ENCODE data around the gene KRT6C. TPM values are rescaled to one million over a fixed set of nuclear protein-coding genes. Genes with fewer than 3 reads are reported as not detected.
"Not testable (repeated sequence)": the region's sequence is repeated elsewhere in the genome, so short reads cannot be mapped to it uniquely, and the experiment has no call there.

Gene KRT6C
- total RNA-seq, 1 experiment from 2014 or later: not detected

- no peak for DNase-seq (ENCODE audit: low read depth)
- in situ Hi-C loops (cut with HindIII; ENCODE audit: low pct_unique_long_range_greater_than_20kb, low sequenced_read_pairs): no loop called here
Measured at GRCh38 chr12:52502877-52503276, 29.3 kb upstream of the KRT6C start.

DNA sequence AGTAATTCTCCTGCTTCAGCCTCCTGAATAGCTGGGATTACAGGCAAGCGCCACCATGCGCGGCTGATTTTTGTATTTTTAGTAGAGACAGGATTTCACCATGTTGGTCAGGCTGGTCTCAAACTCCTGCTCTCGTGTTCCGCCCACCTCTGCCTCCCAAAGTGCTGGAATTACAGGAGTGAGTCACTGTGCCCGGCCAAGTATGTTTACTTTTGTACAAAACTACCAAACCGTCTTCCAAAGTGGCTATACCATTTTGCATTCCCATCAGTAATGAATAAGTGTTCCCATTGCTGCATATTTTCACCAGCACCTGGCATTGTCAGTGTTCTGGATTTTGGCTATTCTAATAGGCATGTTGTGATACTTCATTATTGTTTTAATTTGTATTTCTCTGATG is 27.9 kb upstream of the KRT6C start:
- DNase-seq (ENCODE audit: low read depth): no peak
- in situ Hi-C loops (cut with HindIII; ENCODE audit: low pct_unique_long_range_greater_than_20kb, low sequenced_read_pairs): no loop called here

GRCh38 chr12:52500574-52500973 is 27.0 kb upstream of the KRT6C start:
- in situ Hi-C loops (cut with HindIII; ENCODE audit: low pct_unique_long_range_greater_than_20kb, low sequenced_read_pairs); DNase-seq (ENCODE audit: low read depth): not testable (repeated sequence)

GRCh38 chr12:52499806-52500560 is 26.4 kb upstream of the KRT6C start:
- DNase-seq (ENCODE audit: low read depth): no peak
- in situ Hi-C loops (cut with HindIII; ENCODE audit: low pct_unique_long_range_greater_than_20kb, low sequenced_read_pairs): no loop called here

DNA sequence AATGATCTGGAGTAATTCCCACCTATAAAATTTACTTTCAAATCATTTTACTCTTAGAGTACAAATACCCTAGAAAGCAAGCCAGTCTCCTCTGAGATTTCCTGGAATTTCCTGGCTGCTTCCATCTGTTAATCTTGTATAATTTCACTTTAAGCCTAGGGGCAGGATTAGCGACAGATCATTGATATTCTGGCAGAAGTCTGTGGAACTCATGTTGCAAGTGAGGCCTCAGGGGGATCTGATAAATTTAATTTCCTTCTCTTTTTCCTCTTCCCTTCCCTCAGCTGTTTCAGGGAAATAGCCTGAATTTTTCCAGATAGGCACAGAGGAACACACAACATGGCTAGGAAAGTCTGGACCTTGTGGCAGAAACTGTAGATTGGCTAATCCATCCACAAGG is 25.3 kb upstream of the KRT6C start:
- in situ Hi-C loops (cut with HindIII; ENCODE audit: low pct_unique_long_range_greater_than_20kb, low sequenced_read_pairs): no loop called here

DNA sequence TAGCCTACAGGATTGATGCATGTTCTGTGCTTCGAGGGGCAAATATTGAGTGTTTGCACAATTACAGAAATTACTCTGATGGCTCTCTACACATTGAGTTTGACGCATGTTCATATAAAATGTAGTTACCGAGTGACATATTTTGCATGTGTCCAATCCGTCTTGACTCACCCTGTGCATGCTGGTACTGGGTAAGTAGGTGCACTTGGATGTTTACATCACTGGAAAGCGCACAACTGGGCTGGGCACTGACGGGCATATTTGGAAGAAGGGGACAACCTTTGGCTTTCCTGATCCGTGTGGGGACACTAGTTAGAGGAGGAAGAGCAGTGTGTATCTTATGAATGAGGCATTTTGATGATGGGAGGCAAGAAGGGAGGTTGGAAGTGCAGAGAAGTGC is 24.4 kb upstream of the KRT6C start:
- in situ Hi-C loops (cut with HindIII; ENCODE audit: low pct_unique_long_range_greater_than_20kb, low sequenced_read_pairs): no loop called here
- DNase-seq (ENCODE audit: low read depth): no peak

More for the DNA sequence above, 25.3 kb upstream of the KRT6C start:
- DNase-seq (ENCODE audit: low read depth): no peak

GRCh38 chr12:52496590-52497071 is 23.0 kb upstream of the KRT6C start:
- in situ Hi-C loops (cut with HindIII; ENCODE audit: low pct_unique_long_range_greater_than_20kb, low sequenced_read_pairs): no loop called here
- no peak for DNase-seq (ENCODE audit: low read depth)

DNA sequence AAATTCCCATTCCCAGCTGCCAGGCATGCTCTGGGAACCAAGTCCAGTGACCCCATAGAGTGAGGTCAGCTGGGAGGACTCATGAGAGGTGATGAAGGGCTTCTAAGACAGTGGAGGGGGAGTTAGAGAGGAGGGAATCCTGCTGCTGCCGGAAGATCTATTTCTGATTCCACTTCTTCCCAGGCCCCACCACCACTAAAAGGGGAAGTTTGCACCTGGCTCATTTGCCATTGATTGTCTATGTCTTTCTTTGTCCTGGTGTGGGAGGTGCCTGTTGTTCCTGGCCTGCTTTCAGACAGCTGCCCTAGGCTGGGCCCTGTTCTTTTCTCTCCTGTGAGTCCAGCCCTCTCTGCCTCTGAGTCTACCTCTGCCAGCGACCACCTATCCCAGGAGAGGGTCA is 22.4 kb upstream of the KRT6C start:
- DNase-seq (ENCODE audit: low read depth): no peak
- in situ Hi-C loops (cut with HindIII; ENCODE audit: low pct_unique_long_range_greater_than_20kb, low sequenced_read_pairs): no loop called here

- in situ Hi-C loops (cut with HindIII; ENCODE audit: low pct_unique_long_range_greater_than_20kb, low sequenced_read_pairs): no loop called here
- peak; percentile 6 for DNase-seq (ENCODE audit: low read depth)
Measured at GRCh38 chr12:52495389-52495788, 21.8 kb upstream of the KRT6C start.

- DNase-seq (ENCODE audit: low read depth): no peak
- in situ Hi-C loops (cut with HindIII; ENCODE audit: low pct_unique_long_range_greater_than_20kb, low sequenced_read_pairs): no loop called here
Measured at GRCh38 chr12:52494518-52494917, 20.9 kb upstream of the KRT6C start.

DNA sequence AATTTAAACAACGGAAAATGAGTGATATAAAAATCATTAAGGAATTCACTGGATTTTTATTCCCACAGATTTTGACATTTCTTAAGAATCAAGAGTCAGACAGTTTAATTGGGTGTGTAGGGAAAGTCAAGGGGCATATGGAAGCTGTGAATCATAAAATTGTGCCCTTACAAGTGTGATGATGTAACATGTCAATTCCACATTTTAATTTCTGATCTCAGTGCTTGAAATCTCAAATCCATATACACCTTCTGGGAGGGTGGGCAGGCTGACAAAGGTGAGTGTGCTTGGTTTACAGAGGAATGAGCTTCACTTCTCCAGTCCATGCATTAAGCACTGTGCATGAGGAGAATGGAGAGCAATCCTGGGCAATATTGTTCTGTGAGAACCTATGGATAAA is 20.5 kb upstream of the KRT6C start:
- in situ Hi-C loops (cut with HindIII; ENCODE audit: low pct_unique_long_range_greater_than_20kb, low sequenced_read_pairs): no loop called here
- no peak for DNase-seq (ENCODE audit: low read depth)

DNA sequence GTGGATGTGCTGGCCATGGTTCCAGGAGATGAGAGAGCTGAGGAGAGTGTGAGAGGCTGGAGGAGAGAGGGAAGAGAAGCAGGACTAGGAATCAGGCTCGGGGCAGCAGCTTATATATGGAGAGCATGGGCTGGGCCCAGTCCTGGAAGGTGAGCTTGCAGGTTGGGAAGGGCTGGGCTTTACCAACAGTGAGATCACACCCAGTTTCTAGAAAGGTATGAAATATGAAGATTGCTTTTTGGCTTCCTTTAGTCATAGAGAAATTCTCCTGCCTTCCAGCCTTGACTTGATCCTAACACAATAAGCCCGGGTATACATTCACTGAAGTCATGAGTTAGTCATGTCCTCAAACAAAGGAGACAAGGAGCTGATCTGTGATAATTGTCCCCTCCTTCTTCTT is 19.6 kb upstream of the KRT6C start, which contains the start of gene KRT6A:
Gene KRT6A (minus strand): TSS at position 86 of the 400 bp plus-strand sequence. CDS start 69 bp downstream, at position 17.
- no peak for DNase-seq (ENCODE audit: low read depth)

GRCh38 chr12:52492405-52492804 is 18.8 kb upstream of the KRT6C start:
- in situ Hi-C loops (cut with HindIII; ENCODE audit: low pct_unique_long_range_greater_than_20kb, low sequenced_read_pairs); DNase-seq (ENCODE audit: low read depth): not testable (repeated sequence)

More for the DNA sequence above, 19.6 kb upstream of the KRT6C start, which contains the start of gene KRT6A:
- in situ Hi-C loops (cut with HindIII; ENCODE audit: low pct_unique_long_range_greater_than_20kb, low sequenced_read_pairs): no loop called here

DNA sequence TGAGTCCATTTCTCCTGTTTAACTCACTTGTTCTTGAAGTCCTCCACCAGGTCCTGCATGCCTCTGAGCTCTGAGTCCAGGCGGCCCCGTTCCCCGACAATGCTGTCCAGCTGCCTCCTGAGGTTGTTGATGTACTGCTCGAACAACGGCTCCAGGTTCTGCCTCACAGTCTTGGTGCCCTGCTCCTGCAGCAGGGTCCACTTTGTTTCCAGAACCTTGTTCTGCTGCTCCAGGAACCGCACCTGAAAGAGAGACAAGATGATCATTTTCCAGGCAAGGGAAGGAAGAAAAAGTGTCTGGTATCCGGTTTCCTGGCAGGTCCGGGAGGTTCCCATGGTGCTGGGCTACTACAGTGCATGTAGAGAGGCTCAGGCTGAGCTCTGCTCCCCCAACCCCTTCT is 17.9 kb upstream of the KRT6C start:
- DNase-seq (ENCODE audit: low read depth); in situ Hi-C loops (cut with HindIII; ENCODE audit: low pct_unique_long_range_greater_than_20kb, low sequenced_read_pairs): not testable (repeated sequence)

- in situ Hi-C loops (cut with HindIII; ENCODE audit: low pct_unique_long_range_greater_than_20kb, low sequenced_read_pairs): no loop called here
- no peak for DNase-seq (ENCODE audit: low read depth)
Measured at GRCh38 chr12:52488736-52489135, 15.1 kb upstream of the KRT6C start.

GRCh38 chr12:52487744-52488443 is 14.3 kb upstream of the KRT6C start:
- in situ Hi-C loops (cut with HindIII; ENCODE audit: low pct_unique_long_range_greater_than_20kb, low sequenced_read_pairs); DNase-seq (ENCODE audit: low read depth): not testable (repeated sequence)

GRCh38 chr12:52487211-52487610 is 13.6 kb upstream of the KRT6C start:
- in situ Hi-C loops (cut with HindIII; ENCODE audit: low pct_unique_long_range_greater_than_20kb, low sequenced_read_pairs): no loop called here
- DNase-seq (ENCODE audit: low read depth): no peak

DNA sequence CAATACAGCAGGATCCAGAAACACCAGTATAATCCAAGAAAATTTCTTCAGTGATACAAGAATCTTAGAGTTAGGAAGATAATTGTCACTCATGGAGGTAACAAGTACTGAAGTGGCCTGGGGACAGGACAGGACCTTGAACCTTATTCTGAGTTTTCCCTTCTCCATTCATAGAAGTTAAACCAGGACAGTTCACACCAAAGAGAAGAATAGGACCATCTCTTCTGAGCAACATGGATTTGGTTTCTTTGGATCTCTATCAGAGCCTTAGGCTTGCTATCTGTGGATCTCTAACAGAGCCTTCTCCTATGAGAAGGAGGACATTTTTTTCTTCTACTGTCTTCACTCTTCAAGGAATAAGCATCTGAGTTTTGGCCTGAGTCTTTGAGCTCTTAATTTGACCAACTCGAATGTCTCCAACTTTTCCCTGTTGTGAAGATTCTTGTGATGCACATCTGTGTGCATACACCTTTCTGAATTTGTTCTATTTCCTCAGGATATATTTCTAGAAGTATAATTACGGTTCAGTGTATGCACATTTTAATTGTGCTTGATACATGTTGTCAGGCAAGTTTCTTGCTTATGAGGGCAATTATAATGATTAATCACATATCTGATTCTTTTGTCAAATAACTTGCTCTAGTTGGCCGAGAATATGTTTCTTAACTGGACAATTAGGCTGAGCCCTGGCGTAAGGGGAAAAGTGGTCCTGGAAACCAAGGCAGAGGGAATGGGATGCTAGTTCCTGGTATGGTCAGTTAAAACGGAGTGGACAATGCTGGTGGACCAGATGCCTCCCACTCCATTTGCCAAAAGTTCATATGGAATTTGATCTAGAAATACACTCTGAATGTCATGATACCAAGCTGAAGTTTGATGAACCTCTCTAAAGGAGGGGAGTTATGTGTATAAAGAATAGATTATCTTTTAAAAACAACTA is 12.8 kb upstream of the KRT6C start:
- DNase-seq (ENCODE audit: low read depth): no peak
- in situ Hi-C loops (cut with HindIII; ENCODE audit: low pct_unique_long_range_greater_than_20kb, low sequenced_read_pairs): no loop called here

Measured in Caki2 (cell line).